ENCODE results near the gene NOL7. TPM values are rescaled to one million over a fixed set of nuclear protein-coding genes. Genes with fewer than 3 reads are reported as not detected.

NOL7 gene
- total RNA-seq, 1 experiment from 2014 or later: 73.7 TPM

DNA sequence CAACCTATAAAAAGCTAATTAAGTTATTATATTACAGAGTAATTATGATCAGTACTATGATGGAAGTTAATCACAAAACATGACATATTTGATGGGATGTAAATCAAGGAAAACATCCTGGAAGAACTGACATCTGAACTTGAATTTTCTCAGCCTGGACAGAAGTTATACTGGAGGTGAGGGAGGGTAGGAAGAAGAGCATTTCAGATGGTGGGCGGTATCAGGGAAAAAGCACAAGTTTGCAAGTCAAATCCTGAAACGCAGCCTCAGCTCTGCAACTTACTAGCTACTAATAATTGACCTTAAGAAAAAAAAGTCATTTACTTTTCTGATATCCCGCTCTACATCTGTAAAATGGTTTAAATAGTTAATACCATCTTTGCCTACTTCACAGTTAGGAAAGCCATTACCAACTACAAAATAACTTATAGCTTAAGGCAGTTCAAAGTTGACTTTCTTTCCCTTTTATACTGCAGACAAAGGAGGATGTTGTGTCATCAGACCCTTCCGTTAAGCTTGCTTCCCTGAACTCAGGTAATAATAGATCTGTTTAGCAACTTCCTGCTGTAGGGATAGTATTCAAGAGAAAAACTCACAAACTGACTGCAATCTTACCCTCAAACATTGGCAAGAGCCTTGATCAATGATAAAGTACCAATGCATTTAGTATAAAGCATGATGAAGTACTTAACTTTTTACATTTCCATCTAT is 21.0 kb downstream of the NOL7 start:
- ATAC-seq (no peak), DNase-seq (ENCODE audit: low read depth, low spot score) (no peak)
- BruUV-seq (replicated peaks): no TSS peak
- ChIA-PET CTCF (interaction anchor here (1.6 kb wide), 1 partner anchor 11 kb away, joined by 4 read pairs; no protein-coding TSS in a partner anchor), POLR2A (no interaction called here), RAD21 (ENCODE audit: low non-redundant PET in 1 of 2, low total read pairs in 2 of 2, uncharacterized antibody in 2 of 2, unreplicated experiment in 2 of 2) (no interaction called here)
- Histone ChIP-seq H4K20me1 (ENCODE audit: insufficient read depth) (no peaks in the 10 kb centered on the region), H3K9me2 (ENCODE audit: insufficient read depth) (no peaks in the 10 kb centered on the region), H3K9ac (ENCODE audit: low read length) (no peak overlapping the region), H3K4me3 (replicated peaks in 1 of 2; ENCODE audit: low read depth in 1 of 2, low read length in 2 of 2) (no peak overlapping the region), H3K79me2 (ENCODE audit: insufficient read depth, low read length) (no peaks in the 10 kb centered on the region), H3K9me3 (ENCODE audit: control insufficient read depth in 1 of 2, insufficient read depth in 1 of 2, low read depth in 1 of 2, low read length in 2 of 2) (no peaks in the 10 kb centered on the region), H3K4me2 (ENCODE audit: low read length) (no peak overlapping the region), H3K36me3 (ENCODE audit: control insufficient read depth in 1 of 2, insufficient read depth in 2 of 2, low read length in 2 of 2) (peaks cover 15 to 25% of the 10 kb centered on the region in 2 experiments; a peak in 2 of 4 replicates), H3K27ac (ENCODE audit: low read depth, low read length) (no peak overlapping the region), H3K27me3 (ENCODE audit: insufficient read depth, low read length) (no peaks in the 10 kb centered on the region), H2AFZ (ENCODE audit: low read depth, low read length, poor library complexity, severe bottlenecking) (no peak overlapping the region), H3K4me1 (ENCODE audit: control insufficient read depth in 1 of 2, insufficient read depth in 2 of 2, low read length in 2 of 2) (no peaks in the 10 kb centered on the region)
- intact Hi-C loops (cut with micrococcal nuclease): no loop called here
- TF ChIP-seq JUND (IDR thresholded peaks at IDR 0.05) (no peak), ZNF274 (IDR thresholded peaks at IDR 0.05; ENCODE audit: low read depth, low read length) (no peak), REST (IDR thresholded peaks at IDR 0.05; ENCODE audit: low read depth) (no peak), EZH2phosphoT487 (IDR thresholded peaks at IDR 0.05; ENCODE audit: borderline replicate concordance) (no peak), YY1 (IDR thresholded peaks at IDR 0.05; ENCODE audit: extremely low read depth, insufficient replicate concordance, low read depth, low read length) (no peak), RAD21 (IDR thresholded peaks at IDR 0.05; ENCODE audit: low read depth) (no peak), ZFX (IDR thresholded peaks at IDR 0.05) (no peak), MAX (IDR thresholded peaks at IDR 0.05) (no peak), TCF7L2 (IDR thresholded peaks at IDR 0.05; ENCODE audit: borderline replicate concordance, extremely low read depth, insufficient read depth, insufficient read length) (no peak), FOSL1 (IDR thresholded peaks at IDR 0.05; ENCODE audit: low read depth) (no peak), EGR1 (IDR thresholded peaks at IDR 0.05; ENCODE audit: low read depth) (no peak), POLR2AphosphoS5 (IDR thresholded peaks at IDR 0.05; ENCODE audit: low read depth, low read length) (no peak)
- TF ChIP-seq, protein P1, sequence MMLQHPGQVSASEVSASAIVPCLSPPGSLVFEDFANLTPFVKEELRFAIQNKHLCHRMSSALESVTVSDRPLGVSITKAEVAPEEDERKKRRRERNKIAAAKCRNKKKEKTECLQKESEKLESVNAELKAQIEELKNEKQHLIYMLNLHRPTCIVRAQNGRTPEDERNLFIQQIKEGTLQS (IDR thresholded peaks at IDR 0.05): no peak
- TF ChIP-seq, protein P2, sequence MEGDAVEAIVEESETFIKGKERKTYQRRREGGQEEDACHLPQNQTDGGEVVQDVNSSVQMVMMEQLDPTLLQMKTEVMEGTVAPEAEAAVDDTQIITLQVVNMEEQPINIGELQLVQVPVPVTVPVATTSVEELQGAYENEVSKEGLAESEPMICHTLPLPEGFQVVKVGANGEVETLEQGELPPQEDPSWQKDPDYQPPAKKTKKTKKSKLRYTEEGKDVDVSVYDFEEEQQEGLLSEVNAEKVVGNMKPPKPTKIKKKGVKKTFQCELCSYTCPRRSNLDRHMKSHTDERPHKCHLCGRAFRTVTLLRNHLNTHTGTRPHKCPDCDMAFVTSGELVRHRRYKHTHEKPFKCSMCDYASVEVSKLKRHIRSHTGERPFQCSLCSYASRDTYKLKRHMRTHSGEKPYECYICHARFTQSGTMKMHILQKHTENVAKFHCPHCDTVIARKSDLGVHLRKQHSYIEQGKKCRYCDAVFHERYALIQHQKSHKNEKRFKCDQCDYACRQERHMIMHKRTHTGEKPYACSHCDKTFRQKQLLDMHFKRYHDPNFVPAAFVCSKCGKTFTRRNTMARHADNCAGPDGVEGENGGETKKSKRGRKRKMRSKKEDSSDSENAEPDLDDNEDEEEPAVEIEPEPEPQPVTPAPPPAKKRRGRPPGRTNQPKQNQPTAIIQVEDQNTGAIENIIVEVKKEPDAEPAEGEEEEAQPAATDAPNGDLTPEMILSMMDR (IDR thresholded peaks at IDR 0.05 in 2 of 3, conservative IDR thresholded peaks at IDR 0.05 in 1 of 3; ENCODE audit: borderline replicate concordance in 1 of 3, insufficient read depth in 1 of 3, low read depth in 2 of 3, low read length in 2 of 3): no peak
